ENCODE measurements around the gene HPCAL1. TPM values are rescaled to one million over a fixed set of nuclear protein-coding genes. Genes with fewer than 3 reads are reported as not detected.

HPCAL1 gene
- total and polyA plus RNA-seq, 2 of the 8 experiments (the other 6 are each of a cell fraction or from before 2014, with no cell fraction given) = 5.8 to 8.6 TPM

GRCh38 chr2:10276481-10277292 lies 26.0 kb upstream of the HPCAL1 start:
- Histone ChIP-seq H3K9ac (replicated peaks in 1 of 4; ENCODE audit: extremely low read depth in 1 of 4, low read depth in 3 of 4, low read length in 3 of 4) (no peak overlapping the region), H2BK120ac (replicated peaks; ENCODE audit: low read depth, low read length) (no peak overlapping the region), H4K91ac (replicated peaks; ENCODE audit: insufficient read length, low read length) (no peak overlapping the region), H3K27me3 (replicated peaks in 1 of 4; ENCODE audit: control insufficient read depth in 3 of 4, extremely low read depth in 1 of 4, insufficient read depth in 3 of 4, low read length in 3 of 4) (no peaks in the 10 kb centered on the region), H3K23me2 (ENCODE audit: low read depth, low read length) (0 out of 2 replicates have a peak, but pooled peaks cover under 1% of the 10 kb centered on the region), H3K36me3 (ENCODE audit: control insufficient read depth in 2 of 4, insufficient read depth in 4 of 4, low read length in 3 of 4) (no peaks in the 10 kb centered on the region), H2BK15ac (ENCODE audit: low read length) (no peak overlapping the region), H3K18ac (ENCODE audit: extremely low read depth, low read length) (no peak overlapping the region), H2BK5ac (ENCODE audit: low read depth, low read length) (no peak overlapping the region), H4K8ac (ENCODE audit: extremely low read depth, insufficient read depth, low read length) (no peak overlapping the region), H3K79me2 (ENCODE audit: control insufficient read depth in 1 of 2, insufficient read depth in 2 of 2, low read length in 2 of 2) (no peaks in the 10 kb centered on the region), H3K4me3 (ENCODE audit: extremely low read depth in 1 of 4, insufficient read depth in 2 of 4, low read depth in 3 of 4, low read length in 4 of 4) (no peak overlapping the region), H2AK5ac (ENCODE audit: low read depth, low read length) (no peak overlapping the region), H3K4me2 (ENCODE audit: insufficient read depth in 1 of 2, low read depth in 2 of 2, low read length in 2 of 2) (no peak overlapping the region), H2AFZ (ENCODE audit: low read length) (no peak overlapping the region), H3K27ac (ENCODE audit: low read depth, low read length) (no peak overlapping the region), H3K14ac (ENCODE audit: insufficient read length) (no peak overlapping the region), H3K23ac (ENCODE audit: insufficient read length) (no peak overlapping the region), H4K20me1 (replicated peaks in 1 of 2; ENCODE audit: control insufficient read depth in 1 of 2, insufficient read depth in 2 of 2, low read length in 2 of 2) (no peaks in the 10 kb centered on the region), H2BK12ac (ENCODE audit: low read depth, low read length) (no peak overlapping the region), H3K56ac (replicated peaks; ENCODE audit: insufficient read length, low read depth, low read length) (no peak overlapping the region), H2BK20ac (ENCODE audit: low read length) (no peak overlapping the region), H3K79me1 (ENCODE audit: low read depth, low read length) (no peaks in the 10 kb centered on the region), H3K4me1 (replicated peaks in 1 of 4; ENCODE audit: control insufficient read depth in 3 of 4, insufficient read depth in 4 of 4, low read length in 3 of 4) (no peaks in the 10 kb centered on the region; a peak in 1 of 7 replicates), H3K4ac (replicated peaks; ENCODE audit: insufficient read length, low read depth, low read length) (no peak overlapping the region), H4K5ac (ENCODE audit: insufficient read length, low read depth, low read length) (no peak overlapping the region), H3K9me3 (ENCODE audit: insufficient read depth in 2 of 2, low read depth in 1 of 2, low read length in 1 of 2) (no peaks in the 10 kb centered on the region)
- DNase-seq (ENCODE audit: low read depth in 1 of 2, low spot score in 2 of 2) = no peak
- 87% methylated on average over 20 of the region's 23 CpGs; no CpG with 5 or more reads in 1 of the 2 experiments for WGBS, 2 experiments (ENCODE audit: extremely low coverage in 1 of 2, insufficient coverage in 1 of 2, insufficient read length in 1 of 2, insufficient replicate concordance in 2 of 2, low coverage in 1 of 2, low lambda C conversion rate in 2 of 2, missing lambda C conversion rate in 1 of 2)
- no peak for FAIRE-seq
- POLR2A ChIA-PET (ENCODE audit: partially characterized antibody) = interaction anchor here (1.3 kb wide), 1 partner anchor 10 kb away, joined by 3 read pairs; no protein-coding TSS in a partner anchor
- no peak for TF ChIP-seq RFX5 (IDR thresholded peaks at IDR 0.05; ENCODE audit: borderline replicate concordance, low read depth, low read length)
- TF ChIP-seq HDAC2 (IDR thresholded peaks at IDR 0.05; ENCODE audit: borderline replicate concordance in 1 of 2, low read depth in 2 of 2, low read length in 2 of 2) = no peak
- TF ChIP-seq CTCF (IDR thresholded peaks at IDR 0.05; ENCODE audit: control extremely low read depth in 1 of 3, insufficient read depth in 1 of 3, low read depth in 1 of 3, low read length in 3 of 3) = no peak
- no peak for TF ChIP-seq SIRT6 (IDR thresholded peaks at IDR 0.05; ENCODE audit: low read length)
- TF ChIP-seq TEAD4 (IDR thresholded peaks at IDR 0.05; ENCODE audit: low read depth, low read length) = no peak
- CTCF ChIA-PET (ENCODE audit: partially characterized antibody) = interaction anchor here (0.8 to 2.0 kb wide), 7 partner anchors 10 to 158 kb away, joined by 3 to 9 read pairs (median 4); no protein-coding TSS in a partner anchor
